HEK293 (cell line): Measurements from ENCODE around the gene BCLAF1.

Source experiments
- CTCF ChIA-PET: fragments of 350-600 bp; formaldehyde crosslinking; extraction: SDS; loops from one replicate; lab custom pipeline; 2021; ENCODE audit warnings: antibody characterized with exemption; lab: Yijun Ruan, JAX
- POLR2A ChIA-PET: fragments of 300-600 bp; formaldehyde crosslinking; extraction: SDS; loops from one replicate; lab custom pipeline; 2020; ENCODE audit warnings: antibody characterized with exemption, inconsistent platforms; lab: Yijun Ruan, JAX
- H3K27ac ChIP-seq: fragments of 200-500 bp; sonication (Bioruptor generic); 2 replicates; pipeline ENCODE4 v1.5.1; 2014; ENCODE audit warnings: low read depth, low read length, control low read depth, inconsistent platforms; ENCODE audit errors: extremely low read depth
- H3K36me3 ChIP-seq, 2 experiments: fragments of 200-500 bp in 1 of 2; sonication (Bioruptor generic) in 1 of 2; 1 replicate in 1 of 2; 2 replicates in 1 of 2; pipeline ENCODE4 v1.5.1; 2014 to 2017; ENCODE audit warnings: inconsistent platforms in 2 of 2, low read length in 2 of 2; ENCODE audit not compliant: control insufficient read depth in 2 of 2, insufficient read depth in 1 of 2
- H3K4me1 ChIP-seq: fragments of 200-500 bp; sonication (Bioruptor generic); 2 replicates; pipeline ENCODE4 v1.5.1; 2014; ENCODE audit warnings: mild to moderate bottlenecking, low read length, inconsistent platforms; ENCODE audit not compliant: control insufficient read depth, insufficient read depth
- H3K4me3 ChIP-seq: 2 replicates; pipeline ENCODE4 v1.5.1; 2011; ENCODE audit warnings: low read depth, mild to moderate bottlenecking, control low read depth, low read length, moderate library complexity
- H3K9me3 ChIP-seq: fragments of 200-500 bp; sonication (Bioruptor generic); 2 replicates; pipeline ENCODE4 v1.5.1; 2014; ENCODE audit warnings: low read depth, low read length, inconsistent platforms; ENCODE audit not compliant: control insufficient read depth, insufficient read depth
- HOXA7 ChIP-seq: sonication (generic); formaldehyde crosslinking; IDR thresholded peaks from 2 replicates; pipeline ENCODE4 v1.8.1; 2022; ENCODE audit warnings: missing genetic modification reagents, borderline replicate concordance
- PRDM2 ChIP-seq: fragments of 450-650 bp; formaldehyde crosslinking; IDR thresholded peaks from 2 replicates; pipeline ENCODE4 v1.5.1; 2016; ENCODE audit warnings: missing biosample characterization, missing genetic modification characterization, borderline replicate concordance
- SCRT2 ChIP-seq: fragments of 450-650 bp; formaldehyde crosslinking; IDR thresholded peaks from 2 replicates; pipeline ENCODE4 v1.5.1; 2016; ENCODE audit warnings: missing biosample characterization, missing genetic modification characterization
- SETDB1 ChIP-seq: IDR thresholded peaks from one replicate; pipeline ENCODE4 v1.6.1; 2017; ENCODE audit warnings: mild to moderate bottlenecking, low read length, moderate library complexity, mixed read lengths; ENCODE audit not compliant: insufficient read length
- YY2 ChIP-seq: fragments of 450-650 bp; formaldehyde crosslinking; IDR thresholded peaks from 2 replicates; pipeline ENCODE4 v1.5.1; 2016; ENCODE audit warnings: missing biosample characterization, missing genetic modification characterization
- ZNF10 ChIP-seq: fragments of 450-650 bp; formaldehyde crosslinking; IDR thresholded peaks from 2 replicates; pipeline ENCODE4 v1.5.1; 2017; ENCODE audit warnings: missing biosample characterization, missing genetic modification characterization
- ZNF16 ChIP-seq: fragments of 450-650 bp; formaldehyde crosslinking; IDR thresholded peaks from 2 replicates; pipeline ENCODE4 v1.5.1; 2016; ENCODE audit warnings: low read depth, missing biosample characterization, missing genetic modification characterization
- ZNF214 ChIP-seq: fragments of 450-650 bp; formaldehyde crosslinking; IDR thresholded peaks from 2 replicates; pipeline ENCODE4 v1.5.1; 2017; ENCODE audit warnings: missing biosample characterization, mild to moderate bottlenecking, missing genetic modification characterization, borderline replicate concordance
- ZNF416 ChIP-seq: fragments of 450-650 bp; formaldehyde crosslinking; IDR thresholded peaks from 2 replicates; pipeline ENCODE4 v1.5.1; 2016; ENCODE audit warnings: missing biosample characterization, missing genetic modification characterization
- ZNF48 ChIP-seq: fragments of 450-650 bp; formaldehyde crosslinking; IDR thresholded peaks from 2 replicates; pipeline ENCODE4 v1.5.1; 2016; ENCODE audit warnings: missing biosample characterization, missing genetic modification characterization
- ZNF518A ChIP-seq: fragments of 450-650 bp; formaldehyde crosslinking; conservative IDR thresholded peaks from 2 replicates; pipeline ENCODE4 v1.5.1; 2016; ENCODE audit warnings: low read depth, missing biosample characterization, missing genetic modification characterization
- ZNF529 ChIP-seq: fragments of 450-650 bp; formaldehyde crosslinking; IDR thresholded peaks from 2 replicates; pipeline ENCODE4 v1.5.1; 2017; ENCODE audit warnings: missing genetic modification characterization, missing biosample characterization; ENCODE audit not compliant: insufficient replicate concordance
- ZNF596 ChIP-seq: fragments of 450-650 bp; IDR thresholded peaks from 2 replicates; pipeline ENCODE4 v1.5.0; 2018; ENCODE audit warnings: missing biosample characterization, mild to moderate bottlenecking, missing genetic modification characterization, moderate library complexity
- ZNF610 ChIP-seq: fragments of 450-650 bp; formaldehyde crosslinking; IDR thresholded peaks from 2 replicates; pipeline ENCODE4 v1.5.1; 2016; ENCODE audit warnings: missing biosample characterization, missing genetic modification characterization, borderline replicate concordance
- ZNF621 ChIP-seq: fragments of 450-650 bp; formaldehyde crosslinking; IDR thresholded peaks from 2 replicates; pipeline ENCODE4 v1.5.1; 2017; ENCODE audit warnings: missing biosample characterization, missing genetic modification characterization
- ZNF629 ChIP-seq: fragments of 450-650 bp; formaldehyde crosslinking; IDR thresholded peaks from 2 replicates; pipeline ENCODE4 v1.5.1; 2017; ENCODE audit warnings: missing biosample characterization, missing genetic modification characterization
- ZNF654 ChIP-seq: fragments of 450-650 bp; formaldehyde crosslinking; IDR thresholded peaks from 2 replicates; pipeline ENCODE4 v1.5.1; 2016; ENCODE audit warnings: low read depth, missing biosample characterization, missing genetic modification characterization
- ZNF830 ChIP-seq: fragments of 450-650 bp; IDR thresholded peaks from 2 replicates; pipeline ENCODE4 v1.5.0; 2018; ENCODE audit warnings: missing biosample characterization, missing genetic modification characterization, low read depth, mild to moderate bottlenecking, moderate library complexity
- TF ChIP-seq, protein P1 (sequence below): fragments of 450-650 bp; IDR thresholded peaks from 2 replicates; pipeline ENCODE4 v1.5.1; 2018; ENCODE audit warnings: missing biosample characterization, mild to moderate bottlenecking, missing genetic modification characterization
- TF ChIP-seq, protein P2 (sequence below): fragments of 450-650 bp; formaldehyde crosslinking; IDR thresholded peaks from 2 replicates; pipeline ENCODE4 v1.5.1; 2017; ENCODE audit warnings: missing biosample characterization, missing genetic modification characterization

The BCLAF1 gene

DNA sequence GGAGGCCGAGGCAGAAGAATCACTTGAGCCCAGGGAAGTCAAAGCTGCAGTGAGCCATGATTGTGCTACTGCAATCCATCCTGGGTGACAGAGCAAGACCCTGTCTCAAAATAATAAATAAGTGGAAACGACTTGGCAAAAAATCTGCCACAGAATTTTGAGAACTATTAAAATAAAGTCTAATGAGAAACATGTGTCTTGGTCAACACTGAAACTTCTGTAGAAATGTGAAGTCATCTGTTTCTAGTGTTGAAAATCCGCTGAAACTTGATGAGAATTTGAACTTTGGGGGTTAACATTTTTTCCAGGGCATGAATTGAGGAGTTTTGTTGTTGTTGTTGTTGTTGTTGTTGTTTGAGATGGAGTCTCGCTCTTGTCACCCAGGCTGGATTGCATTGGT is 29.0 kb upstream of the BCLAF1 start (continued):
- TF ChIP-seq PRDM2 (tag by site-specific recombination) (no peak), ZNF214 (tag by site-specific recombination) (no peak), ZNF830 (tag by site-specific recombination) (no peak), ZNF621 (tag by site-specific recombination) (no peak), HOXA7 (CRISPR knock-in tag) (no peak)
- TF ChIP-seq, protein P1, sequence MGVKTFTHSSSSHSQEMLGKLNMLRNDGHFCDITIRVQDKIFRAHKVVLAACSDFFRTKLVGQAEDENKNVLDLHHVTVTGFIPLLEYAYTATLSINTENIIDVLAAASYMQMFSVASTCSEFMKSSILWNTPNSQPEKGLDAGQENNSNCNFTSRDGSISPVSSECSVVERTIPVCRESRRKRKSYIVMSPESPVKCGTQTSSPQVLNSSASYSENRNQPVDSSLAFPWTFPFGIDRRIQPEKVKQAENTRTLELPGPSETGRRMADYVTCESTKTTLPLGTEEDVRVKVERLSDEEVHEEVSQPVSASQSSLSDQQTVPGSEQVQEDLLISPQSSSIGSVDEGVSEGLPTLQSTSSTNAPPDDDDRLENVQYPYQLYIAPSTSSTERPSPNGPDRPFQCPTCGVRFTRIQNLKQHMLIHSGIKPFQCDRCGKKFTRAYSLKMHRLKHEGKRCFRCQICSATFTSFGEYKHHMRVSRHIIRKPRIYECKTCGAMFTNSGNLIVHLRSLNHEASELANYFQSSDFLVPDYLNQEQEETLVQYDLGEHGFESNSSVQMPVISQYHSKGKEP (tag by site-specific recombination), result no peak

GRCh38 chr6:136317971-136318370 is 28.3 kb upstream of the BCLAF1 start:
- Histone ChIP-seq H3K9me3 (no peaks in the 10 kb centered on the region), H3K4me1 (no peaks in the 10 kb centered on the region), H3K4me3 (no peak overlapping the region), H3K36me3 (no peaks in the 10 kb centered on the region), H3K27ac (no peak overlapping the region)
- no peak for TF ChIP-seq ZNF610 (tag by site-specific recombination)
- TF ChIP-seq ZNF10 (tag by site-specific recombination), result no peak
- no peak for TF ChIP-seq ZNF596 (tag by site-specific recombination)
- no peak for TF ChIP-seq ZNF16 (tag by site-specific recombination)
- no peak for TF ChIP-seq ZNF48
- TF ChIP-seq, protein P2, sequence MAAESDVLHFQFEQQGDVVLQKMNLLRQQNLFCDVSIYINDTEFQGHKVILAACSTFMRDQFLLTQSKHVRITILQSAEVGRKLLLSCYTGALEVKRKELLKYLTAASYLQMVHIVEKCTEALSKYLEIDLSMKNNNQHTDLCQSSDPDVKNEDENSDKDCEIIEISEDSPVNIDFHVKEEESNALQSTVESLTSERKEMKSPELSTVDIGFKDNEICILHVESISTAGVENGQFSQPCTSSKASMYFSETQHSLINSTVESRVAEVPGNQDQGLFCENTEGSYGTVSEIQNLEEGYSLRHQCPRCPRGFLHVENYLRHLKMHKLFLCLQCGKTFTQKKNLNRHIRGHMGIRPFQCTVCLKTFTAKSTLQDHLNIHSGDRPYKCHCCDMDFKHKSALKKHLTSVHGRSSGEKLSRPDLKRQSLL (tag by site-specific recombination), result no peak
- TF ChIP-seq ZNF529, result no peak
- TF ChIP-seq ZNF654, result no peak
- TF ChIP-seq YY2 (tag by site-specific recombination), result no peak
- no peak for TF ChIP-seq ZNF518A (tag by site-specific recombination)
- no peak for TF ChIP-seq ZNF416
- TF ChIP-seq SCRT2 (tag by site-specific recombination), result no peak
- no peak for TF ChIP-seq ZNF629
- no peak for TF ChIP-seq SETDB1
- ChIA-PET POLR2A (interaction anchor here (1.9 to 2.0 kb wide), 2 partner anchors 28 to 67 kb away, joined by 9 to 11 read pairs; partner anchors contain the start of genes BCLAF1 and MTFR2), CTCF (interaction anchor here (0.7 to 3.5 kb wide), 24 partner anchors 9 to 812 kb away, joined by 3 to 22 read pairs (median 5); partner anchors contain the start of genes BCLAF1, MAP3K5, MAP7 and MTFR2)
